H9 (cell line): ENCODE measurements around the gene HES6. TPM values are rescaled to one million over a fixed set of nuclear protein-coding genes. Genes with fewer than 3 reads are reported as not detected.

Source experiments
- DNase-seq: peaks from one replicate; pipeline ENCODE4 v3.0.0-alpha.2; 2017
- H2AFZ ChIP-seq: one replicate; pipeline ENCODE4 v1.6.1; 2013; ENCODE audit warnings: mild to moderate bottlenecking, low read length, control low read depth, moderate library complexity
- H2AK5ac ChIP-seq: 2 replicates; pipeline ENCODE4 v1.6.1; 2013; ENCODE audit warnings: low read length, control low read depth, mixed read lengths; ENCODE audit not compliant: insufficient read length
- H2BK120ac ChIP-seq: one replicate; pipeline ENCODE4 v1.6.1; 2013; ENCODE audit warnings: low read depth, mild to moderate bottlenecking, low read length, control low read depth, inconsistent platforms; ENCODE audit not compliant: poor library complexity, severe bottlenecking
- H2BK12ac ChIP-seq: 2 replicates; pipeline ENCODE4 v1.6.1; 2013; ENCODE audit warnings: low read length, control low read depth, mixed read lengths, low read depth; ENCODE audit not compliant: insufficient read length
- H2BK15ac ChIP-seq: 2 replicates; pipeline ENCODE4 v1.6.1; 2013; ENCODE audit warnings: low read depth, low read length, control low read depth
- H2BK20ac ChIP-seq: one replicate; pipeline ENCODE4 v1.6.1; 2013; ENCODE audit warnings: low read depth, mild to moderate bottlenecking, low read length, control low read depth, inconsistent platforms; ENCODE audit not compliant: poor library complexity, severe bottlenecking
- H2BK5ac ChIP-seq: 2 replicates; pipeline ENCODE4 v1.6.1; 2013; ENCODE audit warnings: low read length, control low read depth, mixed read lengths; ENCODE audit not compliant: insufficient read length
- H3K14ac ChIP-seq: 2 replicates; pipeline ENCODE4 v1.6.1; 2013; ENCODE audit warnings: low read length, control low read depth; ENCODE audit not compliant: insufficient read depth
- H3K18ac ChIP-seq: 2 replicates; pipeline ENCODE4 v1.6.1; 2013; ENCODE audit warnings: low read depth, mild to moderate bottlenecking, mixed read lengths, low read length, control low read depth; ENCODE audit not compliant: insufficient read length
- H3K23ac ChIP-seq: 2 replicates; pipeline ENCODE4 v1.6.1; 2013; ENCODE audit warnings: low read length, control low read depth, mixed read lengths, low read depth; ENCODE audit not compliant: insufficient read length
- H3K23me2 ChIP-seq: 2 replicates; pipeline ENCODE4 v1.6.1; 2013; ENCODE audit warnings: low read depth, mild to moderate bottlenecking, mixed read lengths, low read length, control low read depth; ENCODE audit not compliant: insufficient read length, poor library complexity, severe bottlenecking
- H3K27ac ChIP-seq: 2 replicates; pipeline ENCODE4 v1.5.1; 2013; ENCODE audit warnings: low read length, control low read depth, mixed read lengths, low read depth; ENCODE audit not compliant: insufficient read length
- H3K27me3 ChIP-seq: 2 replicates; pipeline ENCODE4 v1.6.1; 2013; ENCODE audit warnings: low read length, control low read depth, inconsistent platforms; ENCODE audit not compliant: insufficient read depth
- H3K4ac ChIP-seq: 2 replicates; pipeline ENCODE4 v1.6.1; 2013; ENCODE audit warnings: low read depth, mild to moderate bottlenecking, control low read depth, inconsistent platforms, low read length, moderate library complexity
- H3K4me1 ChIP-seq: 2 replicates; pipeline ENCODE4 v1.6.1; 2013; ENCODE audit warnings: low read length, control low read depth, inconsistent platforms; ENCODE audit not compliant: insufficient read depth
- H3K4me2 ChIP-seq: 2 replicates; pipeline ENCODE4 v1.6.1; 2013; ENCODE audit warnings: low read length, control low read depth, mixed read lengths; ENCODE audit not compliant: insufficient read length, insufficient read depth
- H3K56ac ChIP-seq: 2 replicates; pipeline ENCODE4 v1.6.1; 2013; ENCODE audit warnings: low read depth, mild to moderate bottlenecking, mixed read lengths, low read length, control low read depth; ENCODE audit not compliant: insufficient read length
- H3K79me1 ChIP-seq: 2 replicates; pipeline ENCODE4 v1.6.1; 2013; ENCODE audit warnings: low read depth, mild to moderate bottlenecking, moderate library complexity, low read length, control low read depth, inconsistent platforms; ENCODE audit not compliant: insufficient read depth, poor library complexity, severe bottlenecking
- H3K79me2 ChIP-seq: 2 replicates; pipeline ENCODE4 v1.6.1; 2013; ENCODE audit warnings: low read length, control low read depth, inconsistent platforms; ENCODE audit not compliant: insufficient read depth
- H3K9ac ChIP-seq: 2 replicates; pipeline ENCODE4 v1.6.1; 2013; ENCODE audit warnings: low read length, control low read depth, mixed read lengths; ENCODE audit not compliant: insufficient read length; ENCODE audit errors: extremely low read depth
- H3K9me3 ChIP-seq: one replicate; pipeline ENCODE4 v1.6.1; 2013; ENCODE audit warnings: low read depth, low read length, inconsistent platforms; ENCODE audit not compliant: control insufficient read depth
- H3T11ph ChIP-seq: one replicate; pipeline ENCODE4 v1.6.1; 2013; ENCODE audit warnings: mild to moderate bottlenecking, low read length, control low read depth, inconsistent platforms
- H4K20me1 ChIP-seq: one replicate; pipeline ENCODE4 v1.6.1; 2013; ENCODE audit not compliant: control insufficient read depth, insufficient read length, insufficient read depth
- H4K5ac ChIP-seq: 2 replicates; pipeline ENCODE4 v1.6.1; 2013; ENCODE audit warnings: low read depth, mild to moderate bottlenecking, mixed read lengths, low read length, control low read depth; ENCODE audit not compliant: insufficient read length
- H4K8ac ChIP-seq: replicated peaks from 2 replicates; pipeline ENCODE4 v1.6.1; 2013; ENCODE audit warnings: low read length, control low read depth, mixed read lengths, low read depth; ENCODE audit not compliant: insufficient read length
- H4K91ac ChIP-seq: 2 replicates; pipeline ENCODE4 v1.6.1; 2013; ENCODE audit warnings: low read depth, mild to moderate bottlenecking, moderate library complexity, mixed read lengths, low read length, control low read depth; ENCODE audit not compliant: insufficient read length
- H3K27ac Mint-ChIP-seq, 3 experiments: 2 replicates in 2 of 3; 3 replicates in 1 of 3; pipeline ENCODE4 v1.8.0; 2020 to 2021; ENCODE audit warnings: mixed read lengths in 3 of 3, mild to moderate bottlenecking in 1 of 3, moderate library complexity in 1 of 3
- H3K27me3 Mint-ChIP-seq: 2 replicates; pipeline ENCODE4 v1.8.0; 2021; ENCODE audit warnings: low read depth, mild to moderate bottlenecking, moderate library complexity, mixed read lengths
- H3K36me3 Mint-ChIP-seq, 3 experiments: 2 replicates in 2 of 3; 3 replicates in 1 of 3; pipeline ENCODE4 v1.8.0; 2020 to 2021; ENCODE audit warnings: low read depth in 3 of 3, mixed read lengths in 3 of 3; ENCODE audit not compliant: insufficient read depth in 1 of 3
- H3K4me1 Mint-ChIP-seq, 2 experiments: 2 replicates each; pipeline ENCODE4 v1.8.0; 2020; ENCODE audit warnings: mixed read lengths in 2 of 2
- H3K4me3 Mint-ChIP-seq, 2 experiments: 2 replicates in 1 of 2; 3 replicates in 1 of 2; pipeline ENCODE4 v1.8.0; 2020 to 2021; ENCODE audit warnings: mild to moderate bottlenecking in 2 of 2, mixed read lengths in 2 of 2, moderate library complexity in 1 of 2
- H3K9me3 Mint-ChIP-seq, 2 experiments: 2 replicates in 1 of 2; 3 replicates in 1 of 2; pipeline ENCODE4 v1.8.0; 2020; ENCODE audit warnings: mild to moderate bottlenecking in 2 of 2, mixed read lengths in 2 of 2, moderate library complexity in 1 of 2
- CTCF ChIP-seq: fragments of 200-600 bp; sonication (generic); conservative IDR thresholded peaks from 3 replicates; pipeline ENCODE4 v1.8.0; 2021; ENCODE audit warnings: antibody characterized with exemption, mild to moderate bottlenecking
- WGBS: extraction: QIAGEN DNeasy Blood & Tissue Kit; methylation state at CpG from one replicate; pipeline ENCODE4 v1.1.7; 2013; ENCODE audit warnings: missing lambda C conversion rate, low lambda C conversion rate, mixed read lengths; ENCODE audit not compliant: insufficient read length; ENCODE audit errors: extremely low coverage; 5-methylcytosine and 5-hydroxymethylcytosine counted together
- total RNA-seq: library from RNA; stranded (reverse); gene quantifications from 2 replicates; pipeline ENCODE4 v1.2.1, GENCODE V29; 2021

HES6 gene
- total RNA-seq, 1 experiment from 2014 or later, result 27.1 TPM

- Histone ChIP-seq H4K5ac (no peak overlapping the region), H2BK12ac (no peak overlapping the region), H3T11ph (no peak overlapping the region), H3K27ac (no peak overlapping the region), H3K56ac (no peak overlapping the region), H3K4me2 (no peak overlapping the region), H3K79me2 (no peaks in the 10 kb centered on the region; the same call in 1 of the 2 replicates), H2AK5ac (no peak overlapping the region), H2BK120ac (peak overlapping the region; percentile 74), H3K23me2 (peaks cover 11% of the 10 kb centered on the region), H3K4me1 (no peaks in the 10 kb centered on the region; the same call in 1 of the 2 replicates), H2BK15ac (no peak overlapping the region), H2AFZ (no peak overlapping the region), H3K27me3 (no peaks in the 10 kb centered on the region), H3K9ac (no peak overlapping the region), H2BK20ac (no peak overlapping the region), H3K9me3 (no peaks in the 10 kb centered on the region), H4K8ac (no peak overlapping the region), H4K20me1 (no peaks in the 10 kb centered on the region), H4K91ac (peak overlapping the region; percentile 27), H2BK5ac (no peak overlapping the region), H3K79me1 (no peaks in the 10 kb centered on the region), H3K18ac (peak overlapping the region; percentile 50), H3K23ac (no peak overlapping the region), H3K4ac (no peak overlapping the region; the same call in 1 of the 2 replicates), H3K14ac (peak overlapping the region; percentile 73; the same call in 1 of the 2 replicates)
- Mint-ChIP-seq H3K27me3 (peaks cover 4% of the 10 kb centered on the region), H3K27ac (peak overlapping the region in 2 of 3 experiments; percentile 62 to 89; a peak in 3 of 7 replicates), H3K4me1 (peaks cover 28 to 47% of the 10 kb centered on the region in 2 experiments), H3K9me3 (no peaks in the 10 kb centered on the region), H3K4me3 (no peak overlapping the region; a peak in 1 of 5 replicates), H3K36me3 (no peaks in the 10 kb centered on the region)
- no peak for DNase-seq
- WGBS, result no CpG with 5 or more reads among the region's 11 CpGs
- no peak for TF ChIP-seq CTCF
Measured at GRCh38 chr2:238284802-238285515, 45.1 kb upstream of the HES6 start.
